Transverse colon (tissue), 4 donors: ENCODE results near the gene KCNE3. TPM values are rescaled to one million over a fixed set of nuclear protein-coding genes. Genes with fewer than 3 reads are reported as not detected.
A peak's percentile ranks its signal among the peaks of the same experiment; 100 is the strongest.

Source experiments
- DNase-seq: peaks from one replicate; pipeline ENCODE4 v3.0.0-alpha.2; 2019
- H3K27ac ChIP-seq, 4 donors: fragments of 200-600 bp; sonication (generic); 2 replicates each; pipeline ENCODE4 v1.5.1; 2016 to 2018; ENCODE audit warnings: inconsistent platforms in 4 of 4
- H3K27me3 ChIP-seq: fragments of 200-600 bp; sonication (generic); 2 replicates; pipeline ENCODE4 v1.5.1; 2017; ENCODE audit warnings: inconsistent platforms
- H3K36me3 ChIP-seq, 4 donors: fragments of 200-600 bp; sonication (generic); 2 replicates each; pipeline ENCODE4 v1.5.1; 2017 to 2019; ENCODE audit warnings: inconsistent platforms in 4 of 4
- H3K4me1 ChIP-seq, 4 donors: fragments of 200-600 bp; sonication (generic); 2 replicates each; pipeline ENCODE4 v1.5.1; 2017 to 2020; ENCODE audit warnings: inconsistent platforms in 4 of 4
- H3K4me3 ChIP-seq, 4 donors: fragments of 200-600 bp; sonication (generic); 1 replicate in 1 of 4; 2 replicates in 3 of 4; pipeline versions ENCODE4 v1.5.1 to v1.6.1; 2017 to 2019; ENCODE audit warnings: inconsistent platforms in 4 of 4
- H3K9me3 ChIP-seq, 2 donors: fragments of 200-600 bp; sonication (generic); 2 replicates each; pipeline ENCODE4 v1.5.1; 2017 to 2019; ENCODE audit warnings: inconsistent platforms in 2 of 2
- EP300 ChIP-seq: sonication (generic); formaldehyde crosslinking; IDR thresholded peaks from one replicate; pipeline ENCODE4 v1.6.1; 2017; ENCODE audit warnings: antibody characterized with exemption, low read depth
- POLR2A ChIP-seq: fragments of 450-650 bp; IDR thresholded peaks from one replicate; pipeline ENCODE4 v1.6.1; 2016; ENCODE audit warnings: antibody characterized with exemption, mild to moderate bottlenecking, moderate library complexity
- POLR2AphosphoS5 ChIP-seq, 3 donors: sonication (generic); formaldehyde crosslinking; IDR thresholded peaks; one replicate each; pipeline ENCODE4 v1.6.1; 2016; ENCODE audit warnings: antibody characterized with exemption in 3 of 3
- WGBS, 2 donors: methylation state at CpG; one replicate each; pipeline ENCODE4 v1.1.5; 2018; ENCODE audit warnings: low coverage in 1 of 2; 5-methylcytosine and 5-hydroxymethylcytosine counted together
- in situ Hi-C, 4 donors: fragments of 200-750 bp; cut with MboI; loops; one replicate each; pipeline versions ENCODE4 v1.15.0 to v1.15.1; 2017; ENCODE audit warnings: low sequenced_read_pairs in 3 of 4, low pct_ligation_motif_present in 1 of 4, low pct_unique_long_range_greater_than_20kb in 1 of 4
- intact Hi-C: fragments of 100-400 bp; cut with DNase I; formaldehyde crosslinking; loops from one replicate; pipeline ENCODE4 v1.15.1; 2023; ENCODE audit warnings: low total_unique reads
- total RNA-seq, 4 donors: library from RNA; depleted of rRNA; stranded (reverse); fragments of >200 nt; gene quantifications; one replicate each; pipeline ENCODE4 v1.1.0, GENCODE V29; 2016
- TF ChIP-seq, protein P1 (sequence below), 5 experiments: fragments of 200-600 bp in 3 of 5; fragments of 450-650 bp in 2 of 5; sonication (generic) in 3 of 5; IDR thresholded peaks; 1 replicate in 2 of 5; 2 replicates in 3 of 5; pipeline ENCODE4 v1.5.1; 2016 to 2017; ENCODE audit warnings: antibody characterized with exemption in 5 of 5, inconsistent platforms in 3 of 5, mild to moderate bottlenecking in 2 of 5, moderate library complexity in 1 of 5

KCNE3 gene
- total RNA-seq, 4 donors from 2014 or later = 0.80 to 14.9 (median 6.8) TPM

DNA sequence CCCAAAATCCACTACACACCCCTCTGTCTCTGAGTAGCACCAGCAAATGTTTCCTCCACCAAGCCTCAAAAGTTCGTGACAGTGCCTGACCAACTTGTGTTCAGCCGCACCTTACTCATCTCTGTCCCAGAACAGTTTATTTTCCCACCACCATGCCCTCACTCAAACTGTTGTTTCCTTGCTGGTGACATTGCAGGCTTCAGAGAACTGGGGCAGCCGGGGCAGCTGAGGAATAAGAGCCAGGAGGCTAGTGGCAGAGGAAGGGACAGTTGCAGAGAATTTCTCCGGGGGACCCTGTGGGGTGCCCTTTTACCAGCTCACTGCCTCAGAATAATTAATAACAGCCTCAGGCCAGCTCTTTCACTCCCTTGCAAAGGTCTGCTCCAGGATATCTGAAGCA, 709 bp upstream of the KCNE3 start:
- Histone ChIP-seq H3K4me3 (no peak overlapping the region), H3K27ac (peak overlapping the region in 3 of 4 donors; percentile 80 to 86 (median 86)), H3K36me3 (no peaks in the 10 kb centered on the region), H3K27me3 (no peaks in the 10 kb centered on the region), H3K9me3 (no peaks in the 10 kb centered on the region), H3K4me1 (peaks cover 0 to 28% (median 24%) of the 10 kb centered on the region in 4 donors)
- no peak for DNase-seq
- WGBS, 2 donors = 71 to 92% methylated on average over 2 to 4 of the region's 4 CpGs
- intact Hi-C loops (no loop called here), in situ Hi-C loops (loop anchor here in 3 of 4 donors (25.0 kb wide), 1 partner anchor 269 kb away; the partner anchor contains the start of genes CHRDL2 (in 3 of the 3) and RNF169 (in 3 of the 3))
- TF ChIP-seq EP300 (no peak), POLR2AphosphoS5 (IDR thresholded peaks at IDR 0.05) (no peak), POLR2A (no peak)
- TF ChIP-seq, protein P1, sequence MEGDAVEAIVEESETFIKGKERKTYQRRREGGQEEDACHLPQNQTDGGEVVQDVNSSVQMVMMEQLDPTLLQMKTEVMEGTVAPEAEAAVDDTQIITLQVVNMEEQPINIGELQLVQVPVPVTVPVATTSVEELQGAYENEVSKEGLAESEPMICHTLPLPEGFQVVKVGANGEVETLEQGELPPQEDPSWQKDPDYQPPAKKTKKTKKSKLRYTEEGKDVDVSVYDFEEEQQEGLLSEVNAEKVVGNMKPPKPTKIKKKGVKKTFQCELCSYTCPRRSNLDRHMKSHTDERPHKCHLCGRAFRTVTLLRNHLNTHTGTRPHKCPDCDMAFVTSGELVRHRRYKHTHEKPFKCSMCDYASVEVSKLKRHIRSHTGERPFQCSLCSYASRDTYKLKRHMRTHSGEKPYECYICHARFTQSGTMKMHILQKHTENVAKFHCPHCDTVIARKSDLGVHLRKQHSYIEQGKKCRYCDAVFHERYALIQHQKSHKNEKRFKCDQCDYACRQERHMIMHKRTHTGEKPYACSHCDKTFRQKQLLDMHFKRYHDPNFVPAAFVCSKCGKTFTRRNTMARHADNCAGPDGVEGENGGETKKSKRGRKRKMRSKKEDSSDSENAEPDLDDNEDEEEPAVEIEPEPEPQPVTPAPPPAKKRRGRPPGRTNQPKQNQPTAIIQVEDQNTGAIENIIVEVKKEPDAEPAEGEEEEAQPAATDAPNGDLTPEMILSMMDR (IDR thresholded peaks at IDR 0.05) = no peak

DNA sequence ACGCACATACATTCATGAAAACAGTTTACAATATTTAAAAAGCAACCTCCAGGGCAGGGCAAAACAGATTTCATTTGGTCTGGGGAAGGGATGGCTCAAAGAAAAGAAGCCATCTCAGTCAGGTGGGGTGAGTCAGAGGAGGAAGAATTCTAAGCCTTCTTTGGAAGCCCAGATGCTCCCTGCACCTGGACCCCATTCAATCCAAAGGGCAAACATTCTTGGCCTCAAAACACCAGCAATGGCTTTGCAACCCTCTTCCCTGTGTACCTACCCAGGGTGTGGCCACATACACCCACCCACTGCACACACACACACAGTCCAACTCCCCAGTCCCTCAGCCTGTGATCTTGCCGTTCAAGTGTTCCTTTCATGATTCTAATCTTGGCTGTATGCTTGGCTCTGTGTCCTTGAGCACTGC, 2.0 kb downstream of the KCNE3 start:
- H3K4me1 ChIP-seq = peaks cover 0 to 44% (median 32%) of the 10 kb centered on the region in 4 donors
- DNase-seq = peak; percentile 73
- in situ Hi-C loops = loop anchor here in 3 of 4 donors (25.0 kb wide), 1 partner anchor 272 kb away; the partner anchor contains the start of genes CHRDL2 (in 3 of the 3) and RNF169 (in 3 of the 3)

DNA sequence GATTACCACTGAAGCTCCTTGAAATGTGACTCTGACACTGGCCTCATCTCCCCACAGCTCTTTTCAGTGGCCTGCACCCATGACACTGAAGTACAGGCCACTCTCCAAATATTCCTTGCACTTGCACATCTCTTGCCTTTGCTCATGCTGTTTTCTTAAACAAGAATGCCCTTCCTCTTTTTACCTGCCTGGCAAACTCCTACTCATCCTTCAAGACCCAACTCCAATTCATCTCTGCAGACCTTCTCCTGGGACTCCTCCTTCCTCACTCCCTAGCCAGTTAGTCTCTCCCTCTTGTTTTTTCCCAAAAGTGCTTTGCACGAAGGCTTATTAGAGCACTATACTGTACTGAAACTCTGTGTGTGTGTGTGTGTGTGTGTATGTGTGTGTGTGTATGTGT, 2.6 kb downstream of the KCNE3 start:
- no peak for TF ChIP-seq EP300
- TF ChIP-seq, protein P1 (IDR thresholded peaks at IDR 0.05) = no peak
- no peak for TF ChIP-seq POLR2AphosphoS5 (IDR thresholded peaks at IDR 0.05)
- no peak for TF ChIP-seq POLR2A
- WGBS, 2 donors = 60 to 79% methylated on average over 1 of the region's 1 CpG
- intact Hi-C loops (no loop called here), in situ Hi-C loops (loop anchor here in 3 of 4 donors (25.0 kb wide), 1 partner anchor 273 kb away; the partner anchor contains the start of genes CHRDL2 (in 3 of the 3) and RNF169 (in 3 of the 3))
- no peaks in the 10 kb centered on the region for H3K27me3 ChIP-seq
- H3K27ac ChIP-seq = peak overlapping the region in 2 of 4 donors; percentile 41 to 80
- H3K9me3 ChIP-seq = no peaks in the 10 kb centered on the region
- no peak for DNase-seq
- no peaks in the 10 kb centered on the region for H3K36me3 ChIP-seq
- peaks cover 0 to 44% (median 32%) of the 10 kb centered on the region in 4 donors for H3K4me1 ChIP-seq
- H3K4me3 ChIP-seq = no peak overlapping the region

More for the DNA sequence above, 2.0 kb downstream of the KCNE3 start:
- intact Hi-C loops = no loop called here
- Histone ChIP-seq H3K9me3 (no peaks in the 10 kb centered on the region), H3K27ac (peak overlapping the region; percentile 38 to 86 (median 83)), H3K27me3 (no peaks in the 10 kb centered on the region), H3K4me3 (no peak overlapping the region), H3K36me3 (no peaks in the 10 kb centered on the region)
- TF ChIP-seq EP300 = no peak
- TF ChIP-seq, protein P1 (IDR thresholded peaks at IDR 0.05) = no peak
- no peak for TF ChIP-seq POLR2A
- peak; percentile 46 to 66 (median 49) for TF ChIP-seq POLR2AphosphoS5 (IDR thresholded peaks at IDR 0.05)
- 51 to 75% methylated on average over 1 to 2 of the region's 2 CpGs for WGBS, 2 donors

DNA sequence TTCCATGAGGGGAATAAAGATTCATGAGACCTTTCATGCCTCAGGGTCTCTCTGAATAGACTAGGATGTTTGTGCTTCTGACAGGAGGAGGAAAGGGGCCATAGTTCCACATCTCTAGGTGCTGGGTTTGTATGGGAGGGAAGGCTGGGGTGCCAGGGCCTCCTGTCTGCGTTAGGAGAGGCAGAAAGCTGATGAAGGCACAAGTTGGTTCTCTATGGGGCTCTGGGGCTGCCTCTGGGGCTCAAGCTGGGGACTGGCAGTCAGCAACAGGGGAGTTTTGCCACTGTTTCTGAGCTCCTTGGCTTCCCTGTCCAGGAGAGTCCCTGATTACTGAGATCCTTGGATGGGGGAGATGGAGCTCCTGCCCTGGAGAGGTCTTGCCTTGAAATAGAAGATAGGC, 4.1 kb downstream of the KCNE3 start:
- H3K27me3 ChIP-seq = no peaks in the 10 kb centered on the region
- H3K36me3 ChIP-seq = no peaks in the 10 kb centered on the region
- TF ChIP-seq, protein P1 (IDR thresholded peaks at IDR 0.05) = no peak
- no peak for TF ChIP-seq POLR2A
- TF ChIP-seq POLR2AphosphoS5 (IDR thresholded peaks at IDR 0.05) = no peak
- TF ChIP-seq EP300 = no peak
- intact Hi-C loops = no loop called here
- no peak overlapping the region for H3K27ac ChIP-seq
- H3K4me1 ChIP-seq = peaks cover 0 to 44% (median 30%) of the 10 kb centered on the region in 4 donors
- DNase-seq = no peak
- no peak overlapping the region for H3K4me3 ChIP-seq
- no peaks in the 10 kb centered on the region for H3K9me3 ChIP-seq
- in situ Hi-C loops = loop anchor here in 3 of 4 donors (25.0 kb wide), 1 partner anchor 274 kb away; the partner anchor contains the start of genes CHRDL2 (in 3 of the 3) and RNF169 (in 3 of the 3)
- WGBS, 2 donors = 94% methylated on average over 1 of the region's 1 CpG; no CpG with 5 or more reads in 1 of the 2 donors
